Psoas muscle (tissue), 8 donors: ENCODE measurements around the gene SIK2. TPM values are rescaled to one million over a fixed set of nuclear protein-coding genes. Genes with fewer than 3 reads are reported as not detected.

Experiments
- ATAC-seq, 4 donors: fragments of 200-7000 bp; cut with Tn5 transposase; one replicate each; pipeline ENCODE4 v1.9.1; 2020; ENCODE audit warnings: moderate library complexity in 3 of 4, mild to moderate bottlenecking in 2 of 4
- DNase-seq, 2 donors: peaks; one replicate each; pipeline ENCODE4 v3.0.0-alpha.2; 2020
- H3K27ac ChIP-seq: fragments of 200-600 bp; one replicate; pipeline ENCODE4 v1.8.0; 2022
- H3K27me3 ChIP-seq, 3 donors: fragments of 200-600 bp in 1 of 3; one replicate each; pipeline versions ENCODE4 v1.6.1 to v1.8.0; 2013 to 2022; ENCODE audit warnings: low read length in 2 of 3, mild to moderate bottlenecking in 2 of 3, moderate library complexity in 1 of 3; ENCODE audit not compliant: insufficient read depth in 3 of 3
- H3K36me3 ChIP-seq, 2 donors: fragments of 200-600 bp in 1 of 2; one replicate each; pipeline versions ENCODE4 v1.6.1 to v1.8.0; 2013 to 2022; ENCODE audit warnings: low read depth in 1 of 2, mild to moderate bottlenecking in 1 of 2, moderate library complexity in 1 of 2; ENCODE audit not compliant: insufficient read depth in 1 of 2
- H3K4me1 ChIP-seq: fragments of 200-600 bp; one replicate; pipeline ENCODE4 v1.8.0; 2022
- H3K4me3 ChIP-seq: fragments of 200-600 bp; one replicate; pipeline ENCODE4 v1.8.0; 2022; ENCODE audit warnings: mild to moderate bottlenecking
- H3K9me3 ChIP-seq: fragments of 200-600 bp; one replicate; pipeline ENCODE4 v1.8.0; 2022
- CTCF ChIP-seq: fragments of 200-600 bp; IDR thresholded peaks from one replicate; pipeline ENCODE4 v1.8.0; 2022; ENCODE audit warnings: antibody characterized with exemption
- WGBS, 3 donors: extraction: QIAGEN DNeasy Blood & Tissue Kit; methylation state at CpG; one replicate each; pipeline versions ENCODE4 v1.1.6 to v1.1.7; 2013; 5-methylcytosine and 5-hydroxymethylcytosine counted together
- intact Hi-C, 2 donors: fragments of 100-400 bp; cut with DNase I; formaldehyde crosslinking; loops; one replicate each; pipeline versions ENCODE4 v1.11.0 to v1.14.2; 2022
- polyA plus RNA-seq, 3 donors: library from polyadenylated mRNA; stranded (reverse); fragments of 200-250 nt; gene quantifications; one replicate each; pipeline ENCODE4 v1.2.3, GENCODE V29; 2013
- total RNA-seq, 4 donors: library from RNA; stranded (reverse); fragmentation: NEBNext Ultra II Directional in 2 of 4; extraction: Animal tissue kit (Norgen Biotek cat#: 25700) in 2 of 4; gene quantifications; one replicate each; pipeline versions ENCODE4 v1.2.1 to v1.2.4, GENCODE V29; 2021 to 2023
- donor health status: healthy with polysubstance abuse.
- donor health status: DM: no; HTN: no; CAD: no; lungs with moderate emphysema.
- donor health status: Bipolar disorder and iron deficiency.
- donor health status: healthy.
- donor health status: DM: yes; HTN: yes; CAD: no.
- donor health status: DM: no; HTN: no; CAD: no.
- donor health status: DM: no; HTN: no; CAD: no.
- donor health status: DM: yes; HTN: yes; CAD: no.

SIK2 gene
- total and polyA plus RNA-seq, 7 donors, result 9.0 to 69.6 (median 30.4) TPM

DNA sequence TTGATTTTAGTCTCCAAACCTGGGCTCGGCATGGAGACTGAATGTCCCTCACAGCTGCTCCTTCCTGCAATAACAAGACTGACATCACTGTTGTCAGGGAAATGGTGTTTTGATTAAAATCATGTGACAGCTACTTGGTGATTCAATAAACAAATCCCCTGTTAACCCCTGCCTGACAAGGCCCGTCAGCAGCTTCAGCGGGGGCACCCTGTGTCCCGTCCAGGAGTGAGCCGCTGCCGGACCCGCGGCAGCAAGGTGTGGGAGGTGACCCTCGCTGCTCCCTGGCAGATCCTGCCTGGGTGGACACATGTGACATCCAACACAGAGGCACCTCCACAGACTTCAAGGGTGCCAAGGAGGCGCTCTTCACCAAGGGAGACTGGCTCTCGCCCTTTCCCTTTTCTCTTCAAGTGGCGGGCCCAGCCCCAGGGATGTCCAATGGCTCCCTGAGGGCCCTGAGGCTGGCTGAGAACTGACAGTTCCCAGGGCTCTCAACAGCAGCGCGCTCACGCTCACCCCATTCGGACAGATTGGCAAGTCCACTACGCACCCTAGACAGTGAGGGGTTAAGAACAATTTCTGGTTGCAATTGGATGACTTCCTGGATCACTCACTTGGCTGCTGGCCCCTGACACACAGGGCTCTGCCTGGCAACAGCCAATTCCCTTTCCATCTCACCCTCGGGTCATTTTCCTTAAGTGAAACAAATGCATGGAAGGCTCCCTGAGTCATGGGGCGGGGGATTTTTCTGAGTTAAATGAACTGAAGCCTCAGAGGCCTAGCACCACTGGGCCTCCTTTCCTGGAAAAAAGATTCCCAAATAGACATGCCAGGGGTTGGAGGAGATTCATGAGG is 133.2 kb downstream of the SIK2 start:
- H3K36me3 ChIP-seq, result peaks cover 3 to 14% of the 10 kb centered on the region in 2 donors
- 19 to 41% (median 21%) methylated on average over 19 of the region's 19 CpGs for WGBS, 3 donors
- H3K4me1 ChIP-seq, result peaks cover 77% of the 10 kb centered on the region
- H3K9me3 ChIP-seq, result no peaks in the 10 kb centered on the region
- TF ChIP-seq CTCF, result no peak
- H3K27ac ChIP-seq, result peak overlapping the region; percentile 91
- H3K4me3 ChIP-seq, result peak overlapping the region; percentile 60
- ATAC-seq (peak; percentile 39 to 64 (median 51)), DNase-seq (peak; percentile 84 to 85)
- intact Hi-C loops, result loop anchor here in 1 of 2 donors (10.0 kb wide), 1 partner anchor 131 kb away; the partner anchor contains the start of gene SIK2
- H3K27me3 ChIP-seq, result no peaks in the 10 kb centered on the region

- peaks cover 5 to 21% of the 10 kb centered on the region in 2 donors for H3K36me3 ChIP-seq
- peaks cover 70% of the 10 kb centered on the region for H3K4me1 ChIP-seq
- H3K9me3 ChIP-seq, result no peaks in the 10 kb centered on the region
- no peaks in the 10 kb centered on the region for H3K27me3 ChIP-seq
- H3K4me3 ChIP-seq, result peak overlapping the region; percentile 60
- peak in 1 of 2 donors; percentile 37 for DNase-seq
- peak overlapping the region; percentile 91 for H3K27ac ChIP-seq
- no peak for ATAC-seq
- no peak for TF ChIP-seq CTCF
- intact Hi-C loops, result loop anchor here in 1 of 2 donors (10.0 kb wide), 1 partner anchor 131 kb away; the partner anchor contains the start of gene SIK2
- WGBS, 3 donors, result 31 to 38% (median 36%) methylated on average over 11 of the region's 11 CpGs
These were observed 133.9 kb downstream of the SIK2 start for GRCh38 chr11:111736181-111736590.

DNA sequence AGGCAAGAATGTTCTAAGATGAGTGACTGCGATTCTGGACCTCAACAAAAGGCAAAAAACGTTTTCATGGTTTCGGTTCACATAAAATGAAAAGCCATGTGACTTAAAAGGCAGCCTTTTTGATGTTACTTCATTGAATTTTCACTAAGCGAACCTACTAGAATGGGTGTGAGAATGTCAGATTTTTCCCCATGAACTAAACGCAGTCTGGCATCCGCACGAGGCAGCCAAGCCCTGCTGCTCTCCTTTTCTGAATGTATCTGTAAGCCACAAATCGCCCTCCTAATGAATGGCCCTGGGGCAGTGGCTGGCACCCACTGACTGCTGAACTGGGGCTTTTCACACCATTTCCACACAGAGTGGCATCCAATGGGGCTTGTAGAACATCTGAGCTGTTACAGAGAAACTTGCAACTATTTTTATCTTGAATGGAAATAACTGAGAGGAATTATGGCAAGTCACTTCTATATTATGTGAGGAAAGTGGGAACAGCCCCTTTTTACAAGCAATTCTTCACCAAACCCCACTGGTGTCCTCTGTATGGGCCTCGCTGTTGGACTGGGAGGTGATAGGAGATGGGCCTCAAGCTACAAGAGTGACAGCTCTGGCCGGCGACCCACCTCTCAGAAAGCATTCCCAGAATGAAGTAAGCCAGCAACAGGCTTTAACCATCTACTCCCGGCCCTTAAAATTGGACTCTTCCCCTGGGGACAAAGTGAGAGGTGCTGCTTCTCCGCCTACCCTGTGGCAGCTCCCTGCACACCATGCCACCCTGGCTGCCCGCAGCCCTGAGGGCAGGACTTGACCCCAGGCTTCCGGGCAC is 134.6 kb downstream of the SIK2 start:
- no peak for DNase-seq
- H3K4me1 ChIP-seq, result peaks cover 63% of the 10 kb centered on the region
- TF ChIP-seq CTCF, result no peak
- H3K9me3 ChIP-seq, result no peaks in the 10 kb centered on the region
- WGBS, 3 donors, result 60 to 71% (median 62%) methylated on average over 15 of the region's 15 CpGs
- H3K36me3 ChIP-seq, result peaks cover 6 to 28% of the 10 kb centered on the region in 2 donors
- H3K27me3 ChIP-seq, result no peaks in the 10 kb centered on the region
- intact Hi-C loops, result loop anchor here in 1 of 2 donors (10.0 kb wide), 1 partner anchor 132 kb away; the partner anchor contains the start of gene SIK2
- H3K27ac ChIP-seq, result peak overlapping the region; percentile 91
- ATAC-seq, result no peak
- no peak overlapping the region for H3K4me3 ChIP-seq

DNA sequence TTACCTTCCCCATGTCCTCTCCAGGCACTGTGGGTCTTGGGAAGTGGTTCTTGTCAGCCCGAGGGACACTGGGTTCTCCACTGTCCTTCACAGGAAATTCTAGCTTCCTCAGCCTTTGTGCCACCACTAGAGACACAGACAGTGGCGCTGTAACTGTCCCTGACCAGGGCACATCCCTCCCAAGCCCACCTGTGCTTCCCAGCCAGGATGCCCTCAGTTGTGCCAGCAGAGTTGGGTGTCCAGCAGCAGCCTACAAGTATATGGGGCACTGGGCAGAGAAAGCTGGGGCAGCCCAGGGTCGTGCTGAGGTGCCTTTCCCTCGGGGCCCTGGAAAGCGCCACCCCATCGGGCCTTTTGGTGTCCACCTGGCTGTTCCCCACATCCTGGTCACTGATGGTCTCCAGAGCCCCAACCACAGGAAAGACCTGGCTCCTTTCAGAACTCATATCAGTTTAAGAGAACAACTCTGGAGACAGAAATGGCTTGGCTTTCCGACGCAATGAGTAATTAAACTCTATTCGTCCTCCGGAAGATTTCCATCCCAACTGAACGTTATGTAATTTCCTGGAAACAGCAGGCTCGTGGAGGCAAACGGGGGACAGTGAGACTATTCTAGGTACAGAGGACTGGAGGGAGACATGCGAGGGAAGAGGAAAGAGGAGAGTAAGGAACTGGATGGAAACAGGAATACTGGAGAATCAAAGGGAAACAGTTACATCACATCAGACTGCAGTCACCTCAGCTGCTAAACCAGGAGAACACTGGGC is 135.4 kb downstream of the SIK2 start:
- no peak for TF ChIP-seq CTCF
- H3K27ac ChIP-seq, result peak overlapping the region; percentile 91
- H3K4me1 ChIP-seq, result peaks cover 55% of the 10 kb centered on the region
- DNase-seq (peak in 1 of 2 donors; percentile 25), ATAC-seq (peak in 3 of 4 donors; percentile 5 to 22 (median 10))
- WGBS, 3 donors, result 24 to 36% (median 27%) methylated on average over 14 of the region's 14 CpGs
- peaks cover 6 to 36% of the 10 kb centered on the region in 2 donors for H3K36me3 ChIP-seq
- no peaks in the 10 kb centered on the region for H3K9me3 ChIP-seq
- H3K4me3 ChIP-seq, result no peak overlapping the region
- H3K27me3 ChIP-seq, result no peaks in the 10 kb centered on the region
- intact Hi-C loops, result loop anchor here in 1 of 2 donors (10.0 kb wide), 1 partner anchor 133 kb away; the partner anchor contains the start of gene SIK2
